CD4-positive, alpha-beta T cell treated with Interleukin-6 at 100 ng/mL for 8 hours (primary cell): Measurements from ENCODE around the gene TMEM33.
A peak's percentile ranks its signal among the peaks of the same experiment; 100 is the strongest.
"Not testable (repeated sequence)": the region's sequence is repeated elsewhere in the genome, so short reads cannot be mapped to it uniquely, and the experiment has no call there.

ENCODE experiments used
- DNase-seq: peaks from one replicate; pipeline ENCODE4 v3.0.0-alpha.2; 2020; ENCODE audit warnings: mixed read lengths, low spot score

The TMEM33 gene

GRCh38 chr4:41934901-41935651 is at the start of gene TMEM33:
TMEM33 (plus strand) TSS chr4:41935429; CDS start chr4:41935485, 56 bp downstream.
- DNase-seq = peak; percentile 81

- no peak for DNase-seq
These were observed 49.8 kb upstream of the TMEM33 start for GRCh38 chr4:41885456-41885855.

- DNase-seq = no peak
These were observed 48.0 kb upstream of the TMEM33 start for GRCh38 chr4:41887277-41887676.

GRCh38 chr4:41887821-41888686 is 47.2 kb upstream of the TMEM33 start:
- DNase-seq = no peak

- DNase-seq = no peak
These were observed 46.5 kb upstream of the TMEM33 start for GRCh38 chr4:41888687-41889074.

- DNase-seq = no peak
These were observed 45.9 kb upstream of the TMEM33 start for GRCh38 chr4:41889317-41889716.

GRCh38 chr4:41890085-41890484 is 45.1 kb upstream of the TMEM33 start:
- no peak for DNase-seq

- DNase-seq = no peak
These were observed 38.6 kb upstream of the TMEM33 start for GRCh38 chr4:41896648-41897047.

GRCh38 chr4:41897698-41898097 is 37.5 kb upstream of the TMEM33 start:
- DNase-seq = no peak

GRCh38 chr4:41909136-41909535 is 26.1 kb upstream of the TMEM33 start:
- not testable (repeated sequence) for DNase-seq

- no peak for DNase-seq
These were observed 22.7 kb upstream of the TMEM33 start for GRCh38 chr4:41912546-41912945.

- no peak for DNase-seq
These were observed 21.7 kb upstream of the TMEM33 start for GRCh38 chr4:41913509-41913908.

GRCh38 chr4:41918278-41918677 is 17.0 kb upstream of the TMEM33 start:
- DNase-seq = no peak

GRCh38 chr4:41920416-41920815 is 14.8 kb upstream of the TMEM33 start:
- not testable (repeated sequence) for DNase-seq

GRCh38 chr4:41921476-41921875 is 13.8 kb upstream of the TMEM33 start:
- no peak for DNase-seq

GRCh38 chr4:41927796-41928499 is 7.3 kb upstream of the TMEM33 start:
- DNase-seq = no peak

GRCh38 chr4:41930139-41930831 is 4.9 kb upstream of the TMEM33 start:
- no peak for DNase-seq

- no peak for DNase-seq
These were observed 2.2 kb upstream of the TMEM33 start for GRCh38 chr4:41932988-41933387.

- DNase-seq = no peak
These were observed 1.2 kb upstream of the TMEM33 start for GRCh38 chr4:41933997-41934503.

GRCh38 chr4:41934514-41934900 is 722 bp upstream of the TMEM33 start:
- no peak for DNase-seq

GRCh38 chr4:41935652-41936021 is 408 bp downstream of the TMEM33 start:
- no peak for DNase-seq
